ENCODE measurements around the gene CAMK1D. TPM values are rescaled to one million over a fixed set of nuclear protein-coding genes. Genes with fewer than 3 reads are reported as not detected.

Gene CAMK1D
- total RNA-seq, 1 experiment from 2014 or later = 6.3 TPM

GRCh38 chr10:12755075-12755474 lies 405.7 kb downstream of the CAMK1D start:
- no peak overlapping the region for H3K9ac ChIP-seq (ENCODE audit: extremely low read depth, insufficient read length, low read length)
- H3K56ac ChIP-seq (ENCODE audit: insufficient read length, low read depth, low read length) = no peak overlapping the region
- no peak overlapping the region for H4K91ac ChIP-seq (ENCODE audit: insufficient read length, low read depth, low read length)
- peaks cover 0 to 3% of the 10 kb centered on the region in 2 experiments; a peak in 1 of 4 replicates for H3K4me1 Mint-ChIP-seq
- no peak overlapping the region for H4K5ac ChIP-seq (ENCODE audit: insufficient read length, low read depth, low read length)
- no peak overlapping the region for H3K23ac ChIP-seq (ENCODE audit: insufficient read length, low read depth, low read length)
- H3K79me1 ChIP-seq (ENCODE audit: insufficient read depth, low read depth, low read length, poor library complexity, severe bottlenecking) = no peaks in the 10 kb centered on the region
- no peak overlapping the region for H3K27ac ChIP-seq (ENCODE audit: insufficient read length, low read depth, low read length)
- H2BK15ac ChIP-seq (ENCODE audit: low read depth, low read length) = no peak overlapping the region
- no peaks in the 10 kb centered on the region; the same call in none of the 2 replicates for H3K27me3 Mint-ChIP-seq (ENCODE audit: low read depth)
- no peaks in the 10 kb centered on the region for H3K4me1 ChIP-seq (ENCODE audit: insufficient read depth, low read length)
- H3K36me3 Mint-ChIP-seq (ENCODE audit: insufficient read depth in 1 of 3, low read depth in 3 of 3) = no peaks in the 10 kb centered on the region
- H2BK120ac ChIP-seq (ENCODE audit: low read depth, low read length, poor library complexity, severe bottlenecking) = no peak overlapping the region
- H3K18ac ChIP-seq (ENCODE audit: insufficient read length, low read depth, low read length) = no peak overlapping the region
- H4K8ac ChIP-seq (replicated peaks; ENCODE audit: insufficient read length, low read depth, low read length) = no peak overlapping the region
- no peaks in the 10 kb centered on the region for H4K20me1 ChIP-seq (ENCODE audit: control insufficient read depth, insufficient read depth, insufficient read length)
- H2AK5ac ChIP-seq (ENCODE audit: insufficient read length, low read length) = no peak overlapping the region
- H3K27me3 ChIP-seq (ENCODE audit: insufficient read depth, low read length) = no peaks in the 10 kb centered on the region
- H3K4ac ChIP-seq (ENCODE audit: low read depth, low read length) = no peak overlapping the region
- H3K9me3 ChIP-seq (ENCODE audit: control insufficient read depth, low read depth, low read length) = no peaks in the 10 kb centered on the region
- no peak for TF ChIP-seq CTCF (conservative IDR thresholded peaks at IDR 0.05)
- no peak overlapping the region for H3K4me2 ChIP-seq (ENCODE audit: insufficient read depth, insufficient read length, low read length)
- H3K4me3 Mint-ChIP-seq = no peak overlapping the region
- no peak overlapping the region for H2AFZ ChIP-seq (ENCODE audit: low read length)
- no peak for DNase-seq
- peaks cover 0 to 3% of the 10 kb centered on the region in 2 experiments; a peak in 1 of 5 replicates for H3K9me3 Mint-ChIP-seq
- no peaks in the 10 kb centered on the region for H3K79me2 ChIP-seq (ENCODE audit: insufficient read depth, low read length)
- H2BK20ac ChIP-seq (ENCODE audit: low read depth, low read length, poor library complexity, severe bottlenecking) = no peak overlapping the region
- no peak overlapping the region for H2BK12ac ChIP-seq (ENCODE audit: insufficient read length, low read depth, low read length)
- H3K14ac ChIP-seq (ENCODE audit: insufficient read depth, low read length) = no peak overlapping the region
- no peaks in the 10 kb centered on the region for H3K23me2 ChIP-seq (ENCODE audit: insufficient read length, low read depth, low read length, poor library complexity, severe bottlenecking)
- WGBS (ENCODE audit: extremely low coverage, insufficient read length, low lambda C conversion rate) = no CpG with 5 or more reads among the region's 5 CpGs
- no peak overlapping the region for H3T11ph ChIP-seq (ENCODE audit: low read length)
- no peak overlapping the region for H3K27ac Mint-ChIP-seq
- no peak overlapping the region for H2BK5ac ChIP-seq (ENCODE audit: insufficient read length, low read length)

Data from H9 (cell line).